HG02938 (cell line): ENCODE measurements around the gene VPS51.

ENCODE experiments used
- ATAC-seq: cut with Tn5 transposase; IDR thresholded peaks from one replicate; pipeline ENCODE4 v1.9.1; 2021; ENCODE audit warnings: mild to moderate bottlenecking, moderate library complexity; ENCODE audit not compliant: unreplicated experiment

VPS51 gene

GRCh38 chr11:65071907-65072630 lies 23.9 kb upstream of the VPS51 start:
- no peak for ATAC-seq

GRCh38 chr11:65072631-65072966 lies 23.4 kb upstream of the VPS51 start:
- no peak for ATAC-seq

- no peak for ATAC-seq
These were observed 18.6 kb upstream of the VPS51 start for GRCh38 chr11:65077451-65077850.

GRCh38 chr11:65078151-65078550 lies 17.9 kb upstream of the VPS51 start:
- no peak for ATAC-seq

GRCh38 chr11:65078786-65079342 lies 17.1 kb upstream of the VPS51 start:
- no peak for ATAC-seq

GRCh38 chr11:65083134-65083833 lies 12.7 kb upstream of the VPS51 start:
- ATAC-seq = peak; percentile 27

GRCh38 chr11:65083834-65084597 lies 12.0 kb upstream of the VPS51 start, which contains the start of the genes CDCA5 and ZFPL1:
Gene CDCA5 (minus strand): TSS chr11:65084040. CDS start chr11:65083978, 62 bp downstream.
Gene ZFPL1 (plus strand): TSS chr11:65084222. CDS start chr11:65084699, 477 bp downstream.
- peak; percentile 74 for ATAC-seq

GRCh38 chr11:65084598-65085375 lies 11.2 kb upstream of the VPS51 start:
- peak; percentile 14 for ATAC-seq

- no peak for ATAC-seq
These were observed 10.6 kb upstream of the VPS51 start for GRCh38 chr11:65085446-65085845.

- no peak for ATAC-seq
These were observed 9.2 kb upstream of the VPS51 start for GRCh38 chr11:65086809-65087208.

GRCh38 chr11:65087216-65087615 lies 8.8 kb upstream of the VPS51 start:
- no peak for ATAC-seq

- ATAC-seq = no peak
These were observed 8.2 kb upstream of the VPS51 start for GRCh38 chr11:65087827-65088226.

GRCh38 chr11:65089621-65090020 lies 6.4 kb upstream of the VPS51 start:
- ATAC-seq = no peak

- no peak for ATAC-seq
These were observed 5.4 kb upstream of the VPS51 start for GRCh38 chr11:65090628-65091027.

GRCh38 chr11:65095427-65095826 lies 587 bp upstream of the VPS51 start:
- ATAC-seq = no peak

GRCh38 chr11:65096926-65097325 lies 912 bp downstream of the VPS51 start:
- no peak for ATAC-seq

GRCh38 chr11:65100674-65101350 lies 4.8 kb downstream of the VPS51 start:
- ATAC-seq = no peak

GRCh38 chr11:65102142-65103095 lies 6.4 kb downstream of the VPS51 start:
- no peak for ATAC-seq

- ATAC-seq = no peak
These were observed 7.5 kb downstream of the VPS51 start for GRCh38 chr11:65103476-65103875.
